NT2/D1 (cell line): Measurements from ENCODE around the gene PTPRK.

Experiments
- SUZ12 ChIP-seq: IDR thresholded peaks from 2 replicates; pipeline ENCODE4 v1.6.1; 2011; ENCODE audit not compliant: insufficient read length, insufficient read depth; ENCODE audit errors: extremely low read depth
- YY1 ChIP-seq: IDR thresholded peaks from 2 replicates; pipeline ENCODE4 v1.6.1; 2011; ENCODE audit not compliant: insufficient read length, insufficient read depth
- ZNF274 ChIP-seq: IDR thresholded peaks from 2 replicates; pipeline ENCODE4 v1.6.1; 2011; ENCODE audit warnings: mild to moderate bottlenecking, low read depth, low read length

DNA sequence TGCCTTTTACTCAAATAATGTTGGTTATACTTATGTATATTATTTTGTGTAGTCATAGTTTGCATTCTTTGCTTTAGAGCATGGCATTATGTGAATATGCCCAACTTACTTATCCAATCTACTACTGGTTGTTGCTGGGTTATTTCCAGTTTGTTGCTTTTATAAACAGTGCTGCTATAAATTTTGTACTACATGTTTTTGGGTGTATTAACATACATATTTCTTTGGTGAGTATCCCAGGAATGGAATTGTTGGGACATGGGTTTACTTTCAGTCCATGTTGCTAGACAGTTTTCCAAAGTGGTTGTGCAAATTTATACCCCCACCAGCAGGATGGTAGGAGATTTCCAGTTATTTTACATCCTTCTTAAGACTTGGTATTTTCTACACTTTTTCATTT lies 462.5 kb downstream of the PTPRK start:
- TF ChIP-seq YY1 (no peak), ZNF274 (no peak), SUZ12 (no peak)
